Measurements from ENCODE around the gene CALCOCO1. TPM values are rescaled to one million over a fixed set of nuclear protein-coding genes. Genes with fewer than 3 reads are reported as not detected.
"Not testable (repeated sequence)": the region's sequence is repeated elsewhere in the genome, so short reads cannot be mapped to it uniquely, and the experiment has no call there.

Gene CALCOCO1
- total and polyA plus RNA-seq, 7 donors, result 24.0 to 322 (median 232) TPM

DNA sequence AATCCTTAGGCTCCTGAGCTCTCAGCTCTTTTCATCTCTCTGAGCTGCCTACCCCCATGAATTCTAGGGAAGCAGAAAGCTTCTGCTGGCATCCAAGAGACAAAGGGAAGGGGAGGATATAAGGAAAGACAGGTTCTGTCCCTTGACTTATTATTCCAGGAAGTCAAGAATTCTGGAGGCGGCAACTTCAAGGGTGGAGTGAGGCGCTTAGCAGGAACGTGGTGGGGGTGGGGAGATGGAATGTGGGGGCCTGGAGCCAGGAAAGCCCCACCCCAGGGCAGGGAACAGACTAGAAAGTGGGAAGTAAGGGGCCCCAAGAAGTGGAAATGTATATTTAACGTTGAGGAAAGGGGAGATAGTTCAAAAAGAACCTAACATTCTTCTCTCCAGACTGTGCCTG, 1.4 kb downstream of the CALCOCO1 start:
- H3K27ac ChIP-seq, result no peak overlapping the region
- no peaks in the 10 kb centered on the region for H3K27me3 ChIP-seq
- peaks cover 0 to 24% (median 17%) of the 10 kb centered on the region in 4 donors for H3K4me1 ChIP-seq
- intact Hi-C loops (cut with DNase I), result no loop called here
- peak overlapping the region in 2 of 4 donors; percentile 78 to 79 for H3K4me3 ChIP-seq
- no peak for TF ChIP-seq POLR2AphosphoS5 (IDR thresholded peaks at IDR 0.05)
- TF ChIP-seq, protein P1, sequence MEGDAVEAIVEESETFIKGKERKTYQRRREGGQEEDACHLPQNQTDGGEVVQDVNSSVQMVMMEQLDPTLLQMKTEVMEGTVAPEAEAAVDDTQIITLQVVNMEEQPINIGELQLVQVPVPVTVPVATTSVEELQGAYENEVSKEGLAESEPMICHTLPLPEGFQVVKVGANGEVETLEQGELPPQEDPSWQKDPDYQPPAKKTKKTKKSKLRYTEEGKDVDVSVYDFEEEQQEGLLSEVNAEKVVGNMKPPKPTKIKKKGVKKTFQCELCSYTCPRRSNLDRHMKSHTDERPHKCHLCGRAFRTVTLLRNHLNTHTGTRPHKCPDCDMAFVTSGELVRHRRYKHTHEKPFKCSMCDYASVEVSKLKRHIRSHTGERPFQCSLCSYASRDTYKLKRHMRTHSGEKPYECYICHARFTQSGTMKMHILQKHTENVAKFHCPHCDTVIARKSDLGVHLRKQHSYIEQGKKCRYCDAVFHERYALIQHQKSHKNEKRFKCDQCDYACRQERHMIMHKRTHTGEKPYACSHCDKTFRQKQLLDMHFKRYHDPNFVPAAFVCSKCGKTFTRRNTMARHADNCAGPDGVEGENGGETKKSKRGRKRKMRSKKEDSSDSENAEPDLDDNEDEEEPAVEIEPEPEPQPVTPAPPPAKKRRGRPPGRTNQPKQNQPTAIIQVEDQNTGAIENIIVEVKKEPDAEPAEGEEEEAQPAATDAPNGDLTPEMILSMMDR (IDR thresholded peaks at IDR 0.05), result no peak
- peaks cover 26 to 45% (median 31%) of the 10 kb centered on the region in 4 donors for H3K36me3 ChIP-seq
- H3K9me3 ChIP-seq, result no peaks in the 10 kb centered on the region
- 12 to 42% methylated on average over 4 of the region's 4 CpGs for WGBS, 2 donors
- no peak for DNase-seq

DNA sequence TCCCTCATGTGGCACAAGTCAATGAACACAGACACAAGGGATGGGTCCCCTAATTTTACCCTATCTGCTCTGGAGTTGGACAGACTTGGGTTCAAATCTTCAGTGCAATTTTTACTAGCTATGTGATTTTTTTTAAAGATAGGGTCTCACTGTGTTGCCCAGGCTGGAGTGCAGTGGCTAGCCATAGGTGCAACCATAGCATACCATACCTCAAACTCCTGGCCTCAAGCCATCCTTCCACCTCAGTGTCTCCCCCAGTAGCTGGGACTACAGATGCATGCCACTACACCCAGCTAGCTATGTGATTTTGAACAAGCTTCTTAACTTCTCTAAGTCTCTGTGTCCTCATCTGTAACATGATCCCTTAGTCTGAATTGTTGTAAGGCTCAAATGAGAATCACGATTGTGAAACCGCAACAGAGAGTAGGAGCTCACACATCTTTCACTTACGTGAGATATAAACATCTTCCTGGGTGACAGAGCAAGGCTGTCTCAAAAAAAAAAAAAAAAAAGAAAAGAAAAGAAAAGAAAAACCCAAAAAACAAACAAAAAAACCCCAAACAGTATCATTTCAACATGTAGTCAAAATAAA, 4.7 kb downstream of the CALCOCO1 start:
- Histone ChIP-seq H3K9me3 (no peaks in the 10 kb centered on the region), H3K27ac (no peak overlapping the region), H3K36me3 (peaks cover 44 to 78% (median 47%) of the 10 kb centered on the region in 4 donors), H3K4me1 (peaks cover 0 to 17% (median 14%) of the 10 kb centered on the region in 4 donors), H3K4me3 (no peak overlapping the region), H3K27me3 (no peaks in the 10 kb centered on the region)
- TF ChIP-seq EP300 (IDR thresholded peaks at IDR 0.05), result no peak
- TF ChIP-seq, protein P1 (IDR thresholded peaks at IDR 0.05), result no peak
- no peak for TF ChIP-seq POLR2A (IDR thresholded peaks at IDR 0.05)
- TF ChIP-seq POLR2AphosphoS5 (IDR thresholded peaks at IDR 0.05), result no peak
- WGBS, 2 donors, result 89% methylated on average over 3 of the region's 3 CpGs
- intact Hi-C loops (cut with DNase I), result no loop called here
- DNase-seq, result peak; percentile 6

DNA sequence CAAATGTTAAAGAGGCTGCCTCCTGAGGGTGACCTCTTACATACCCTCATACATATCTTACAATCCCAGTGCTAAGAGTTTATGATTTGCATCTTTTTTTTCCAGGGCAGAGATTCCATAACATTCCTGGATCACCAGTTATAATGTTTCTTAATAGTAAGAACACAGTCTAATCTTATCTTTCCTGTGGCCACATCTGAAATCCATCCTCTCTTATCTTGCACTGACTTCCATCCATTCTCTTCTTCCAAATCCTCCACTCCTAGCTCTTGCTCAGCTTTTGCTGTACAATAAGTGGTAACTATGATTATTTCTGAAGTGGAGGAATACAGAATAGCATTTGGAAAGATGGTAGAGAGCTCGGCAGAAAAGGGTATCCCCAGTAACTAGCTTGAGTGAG, 6.3 kb downstream of the CALCOCO1 start:
- 88 to 93% methylated on average over 1 of the region's 1 CpG for WGBS, 2 donors
- H3K36me3 ChIP-seq, result peaks cover 47 to 94% (median 60%) of the 10 kb centered on the region in 4 donors
- intact Hi-C loops (cut with DNase I), result no loop called here

DNA sequence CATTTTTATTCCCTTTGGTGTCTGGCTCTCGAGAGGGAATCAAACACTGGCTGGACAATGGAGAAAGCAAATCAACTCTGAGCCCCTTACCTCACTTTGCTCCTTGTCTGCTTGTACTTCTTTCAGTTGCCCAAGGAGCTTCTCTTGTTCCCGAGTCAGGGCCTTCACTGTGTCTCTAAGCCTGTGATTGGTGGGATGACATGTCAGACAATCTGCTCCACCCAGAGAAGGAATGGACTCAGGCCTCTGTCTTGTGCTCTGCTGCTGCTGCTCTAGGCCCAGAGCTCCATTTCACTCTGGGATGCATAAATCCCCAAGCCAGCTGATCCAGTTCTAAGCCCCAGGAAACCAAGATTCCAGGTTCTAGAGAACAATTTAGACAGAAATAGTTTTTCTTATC, 7.6 kb downstream of the CALCOCO1 start:
- peaks cover 47 to 100% (median 72%) of the 10 kb centered on the region in 4 donors for H3K36me3 ChIP-seq
- no peaks in the 10 kb centered on the region for H3K27me3 ChIP-seq
- no peaks in the 10 kb centered on the region for H3K9me3 ChIP-seq
- H3K27ac ChIP-seq, result no peak overlapping the region
- 79 to 83% methylated on average over 2 of the region's 2 CpGs for WGBS, 2 donors
- no peaks in the 10 kb centered on the region for H3K4me1 ChIP-seq
- intact Hi-C loops (cut with DNase I), result no loop called here
- DNase-seq, result peak; percentile 14
- TF ChIP-seq, protein P1 (IDR thresholded peaks at IDR 0.05), result no peak
- TF ChIP-seq POLR2A (IDR thresholded peaks at IDR 0.05) (no peak), POLR2AphosphoS5 (IDR thresholded peaks at IDR 0.05) (no peak), EP300 (IDR thresholded peaks at IDR 0.05) (no peak)
- no peak overlapping the region for H3K4me3 ChIP-seq

More for the DNA sequence above, 6.3 kb downstream of the CALCOCO1 start:
- Histone ChIP-seq H3K4me3 (no peak overlapping the region), H3K4me1 (peaks cover 0 to 9% (median 6%) of the 10 kb centered on the region in 4 donors), H3K27ac (no peak overlapping the region), H3K27me3 (no peaks in the 10 kb centered on the region), H3K9me3 (no peaks in the 10 kb centered on the region)
- TF ChIP-seq EP300 (IDR thresholded peaks at IDR 0.05), result no peak
- no peak for TF ChIP-seq POLR2AphosphoS5 (IDR thresholded peaks at IDR 0.05)
- no peak for TF ChIP-seq POLR2A (IDR thresholded peaks at IDR 0.05)
- TF ChIP-seq, protein P1 (IDR thresholded peaks at IDR 0.05), result no peak
- no peak for DNase-seq

DNA sequence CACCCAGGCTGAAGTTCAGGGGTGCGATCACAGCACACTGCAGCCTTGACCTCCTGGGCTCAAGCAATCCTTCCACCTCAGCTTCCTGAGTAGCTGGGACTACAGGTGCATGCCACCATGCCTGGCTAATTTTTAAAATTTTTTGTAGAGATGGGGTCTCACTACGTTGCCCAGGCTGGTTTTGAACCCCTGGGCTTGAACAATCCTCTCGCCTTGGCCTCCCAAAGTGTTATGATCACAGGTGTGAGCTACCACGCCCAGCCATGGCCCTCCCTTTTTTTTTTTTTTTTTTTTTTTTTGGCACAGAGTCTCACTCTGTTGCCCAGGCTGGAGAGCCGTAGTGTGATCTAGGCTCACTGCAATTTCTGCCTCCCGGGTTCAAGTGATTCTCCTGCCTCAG, 8.7 kb downstream of the CALCOCO1 start:
- peak; percentile 13 for DNase-seq
- H3K9me3 ChIP-seq; H3K4me1 ChIP-seq; H3K27ac ChIP-seq; H3K4me3 ChIP-seq; intact Hi-C loops (cut with DNase I); H3K27me3 ChIP-seq: not testable (repeated sequence)
- WGBS, 2 donors, result 86 to 93% methylated on average over 6 of the region's 6 CpGs
- peaks cover 51 to 100% (median 76%) of the 10 kb centered on the region in 4 donors for H3K36me3 ChIP-seq

All from sigmoid colon (tissue), 7 donors.